GM21723 (cell line): ENCODE data around the gene VOPP1.

ENCODE experiments used
- ATAC-seq: cut with Tn5 transposase; IDR thresholded peaks from one replicate; pipeline ENCODE4 v1.9.1; 2021; ENCODE audit warnings: mild to moderate bottlenecking, moderate library complexity; ENCODE audit not compliant: unreplicated experiment

The VOPP1 gene

GRCh38 chr7:55438757-55439525 is 133.4 kb downstream of the VOPP1 start:
- no peak for ATAC-seq

GRCh38 chr7:55438085-55438756 is 134.1 kb downstream of the VOPP1 start:
- ATAC-seq: no peak

GRCh38 chr7:55437375-55437774 is 134.9 kb downstream of the VOPP1 start:
- ATAC-seq: no peak

GRCh38 chr7:55436457-55436856 is 135.8 kb downstream of the VOPP1 start:
- ATAC-seq: no peak

GRCh38 chr7:55435466-55435865 is 136.8 kb downstream of the VOPP1 start:
- ATAC-seq: no peak

GRCh38 chr7:55432939-55433784 is 139.1 kb downstream of the VOPP1 start:
- peak; percentile 71 for ATAC-seq

GRCh38 chr7:55432506-55432905 is 139.8 kb downstream of the VOPP1 start:
- no peak for ATAC-seq

GRCh38 chr7:55431898-55432297 is 140.4 kb downstream of the VOPP1 start:
- ATAC-seq: no peak

GRCh38 chr7:55429835-55430499 is 142.3 kb downstream of the VOPP1 start:
- ATAC-seq: no peak

GRCh38 chr7:55427800-55428199 is 144.5 kb downstream of the VOPP1 start:
- no peak for ATAC-seq

- ATAC-seq: no peak
Observed at GRCh38 chr7:55427342-55427741, 145.0 kb downstream of the VOPP1 start.

- no peak for ATAC-seq
Observed at GRCh38 chr7:55426676-55427075, 145.6 kb downstream of the VOPP1 start.

GRCh38 chr7:55425141-55425752 is 147.1 kb downstream of the VOPP1 start:
- ATAC-seq: no peak

GRCh38 chr7:55423891-55424290 is 148.4 kb downstream of the VOPP1 start:
- ATAC-seq: no peak

- no peak for ATAC-seq
Observed at GRCh38 chr7:55423277-55423711, 149.0 kb downstream of the VOPP1 start.
